DND-41 (cell line): ENCODE results near the gene GALNT18.

Experiments used
- CTCF ChIP-seq: IDR thresholded peaks from 2 replicates; pipeline ENCODE4 v1.5.1; 2012; ENCODE audit warnings: borderline replicate concordance, low read length, moderate library complexity, mild to moderate bottlenecking; ENCODE audit not compliant: poor library complexity, severe bottlenecking; ENCODE audit errors: extremely low read depth
- EZH2 ChIP-seq: IDR thresholded peaks from 3 replicates; pipeline ENCODE4 v1.6.1; 2012; ENCODE audit warnings: borderline replicate concordance, low read depth, mild to moderate bottlenecking, moderate library complexity, low read length, inconsistent platforms; ENCODE audit not compliant: severe bottlenecking

GRCh38 chr11:11458001-11458400 lies 163.8 kb downstream of the GALNT18 start:
- TF ChIP-seq CTCF (no peak), EZH2 (no peak)
